GM12801 (cell line): ENCODE data around the gene TEAD3.

Experiments used
- TF ChIP-seq, protein P1 (sequence below): IDR thresholded peaks from one replicate; pipeline ENCODE4 v1.5.1; 2011; ENCODE audit warnings: control low read depth; ENCODE audit not compliant: insufficient read length; ENCODE audit errors: extremely low read depth

The TEAD3 gene

DNA sequence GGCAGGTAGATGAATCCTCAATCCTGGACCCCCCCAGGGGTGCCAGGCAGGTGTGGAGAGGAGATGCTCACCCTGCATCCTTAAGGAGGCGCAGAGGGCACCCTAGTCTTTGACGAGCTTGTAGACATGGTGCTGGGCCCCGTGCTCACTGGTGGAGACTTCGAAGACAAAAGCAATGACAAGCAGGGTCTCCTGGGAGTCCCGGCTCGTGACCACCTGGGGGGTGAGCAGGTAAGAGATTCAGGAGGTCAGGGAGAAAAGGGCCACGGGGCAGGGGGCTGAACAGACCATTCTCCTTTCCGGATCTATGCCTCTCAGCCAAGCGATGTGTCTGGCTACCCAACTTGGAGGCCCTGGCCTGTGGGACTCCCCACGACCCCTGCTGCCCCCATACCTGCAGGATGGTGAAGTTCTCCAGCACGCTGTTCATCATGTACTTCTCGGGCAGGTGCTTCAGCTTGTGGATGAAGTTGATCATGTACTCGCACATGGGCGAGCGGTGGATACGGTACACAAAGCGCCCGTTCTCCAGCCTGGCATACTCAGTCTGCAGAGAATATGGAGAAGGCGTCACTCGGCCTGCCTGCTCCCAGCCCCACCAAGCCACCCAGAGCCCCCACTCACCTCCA is 21.8 kb downstream of the TEAD3 start:
- TF ChIP-seq, protein P1, sequence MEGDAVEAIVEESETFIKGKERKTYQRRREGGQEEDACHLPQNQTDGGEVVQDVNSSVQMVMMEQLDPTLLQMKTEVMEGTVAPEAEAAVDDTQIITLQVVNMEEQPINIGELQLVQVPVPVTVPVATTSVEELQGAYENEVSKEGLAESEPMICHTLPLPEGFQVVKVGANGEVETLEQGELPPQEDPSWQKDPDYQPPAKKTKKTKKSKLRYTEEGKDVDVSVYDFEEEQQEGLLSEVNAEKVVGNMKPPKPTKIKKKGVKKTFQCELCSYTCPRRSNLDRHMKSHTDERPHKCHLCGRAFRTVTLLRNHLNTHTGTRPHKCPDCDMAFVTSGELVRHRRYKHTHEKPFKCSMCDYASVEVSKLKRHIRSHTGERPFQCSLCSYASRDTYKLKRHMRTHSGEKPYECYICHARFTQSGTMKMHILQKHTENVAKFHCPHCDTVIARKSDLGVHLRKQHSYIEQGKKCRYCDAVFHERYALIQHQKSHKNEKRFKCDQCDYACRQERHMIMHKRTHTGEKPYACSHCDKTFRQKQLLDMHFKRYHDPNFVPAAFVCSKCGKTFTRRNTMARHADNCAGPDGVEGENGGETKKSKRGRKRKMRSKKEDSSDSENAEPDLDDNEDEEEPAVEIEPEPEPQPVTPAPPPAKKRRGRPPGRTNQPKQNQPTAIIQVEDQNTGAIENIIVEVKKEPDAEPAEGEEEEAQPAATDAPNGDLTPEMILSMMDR = no peak

DNA sequence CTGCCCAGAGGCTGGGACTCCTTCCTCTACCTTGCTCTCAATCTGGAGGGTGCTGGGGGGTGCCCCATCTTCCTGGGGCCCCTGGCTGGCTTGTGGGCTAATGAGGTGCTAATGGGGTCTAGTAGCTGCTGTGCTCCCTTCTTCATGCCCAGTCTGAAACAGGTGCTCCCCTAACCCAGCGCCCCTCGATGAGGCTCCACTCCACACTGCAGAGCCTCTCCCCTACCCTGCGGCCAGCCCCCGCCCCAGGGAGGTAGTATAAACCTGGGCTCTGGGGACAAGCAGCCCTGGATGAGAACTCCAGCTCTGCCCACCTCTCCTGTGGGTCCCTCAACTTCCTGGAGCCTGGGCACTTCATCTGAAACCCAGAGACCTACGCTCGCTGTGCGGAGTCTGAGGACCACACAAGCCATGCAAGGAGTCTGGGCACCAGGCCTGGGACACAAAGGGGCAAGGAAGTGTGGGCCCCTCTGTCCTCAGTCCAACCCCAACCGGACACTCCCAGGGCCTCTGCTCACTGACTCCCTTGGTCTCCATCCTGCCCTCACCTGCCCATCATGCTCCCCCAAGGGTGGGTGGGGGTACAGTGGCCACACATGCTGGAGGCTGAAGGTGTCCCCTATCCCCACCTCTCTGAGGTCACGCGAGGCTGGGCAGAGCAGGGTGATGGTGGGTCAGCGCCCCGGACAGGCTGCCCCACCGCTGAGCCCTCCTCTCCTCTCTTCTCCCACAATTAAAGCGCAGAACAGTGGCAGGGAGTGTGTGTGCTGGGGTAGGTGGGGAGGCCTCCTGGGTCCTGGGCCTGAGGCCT is 22.5 kb downstream of the TEAD3 start:
- TF ChIP-seq, protein P1 = no peak

DNA sequence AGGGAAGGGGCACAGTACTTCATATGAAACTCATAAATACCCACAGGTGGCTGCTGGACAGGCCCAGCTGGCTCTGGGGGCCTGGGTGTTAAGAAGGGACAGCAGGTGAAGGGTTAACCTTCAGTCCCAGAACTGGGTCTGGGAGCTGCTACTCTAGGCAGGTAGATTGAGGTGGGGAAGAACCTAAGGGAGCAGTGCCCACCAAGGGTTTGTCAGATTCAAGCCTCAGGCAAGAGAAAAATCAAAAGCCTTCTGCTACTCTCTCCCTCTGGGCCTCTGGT is 23.1 kb downstream of the TEAD3 start:
- TF ChIP-seq, protein P1 = no peak

DNA sequence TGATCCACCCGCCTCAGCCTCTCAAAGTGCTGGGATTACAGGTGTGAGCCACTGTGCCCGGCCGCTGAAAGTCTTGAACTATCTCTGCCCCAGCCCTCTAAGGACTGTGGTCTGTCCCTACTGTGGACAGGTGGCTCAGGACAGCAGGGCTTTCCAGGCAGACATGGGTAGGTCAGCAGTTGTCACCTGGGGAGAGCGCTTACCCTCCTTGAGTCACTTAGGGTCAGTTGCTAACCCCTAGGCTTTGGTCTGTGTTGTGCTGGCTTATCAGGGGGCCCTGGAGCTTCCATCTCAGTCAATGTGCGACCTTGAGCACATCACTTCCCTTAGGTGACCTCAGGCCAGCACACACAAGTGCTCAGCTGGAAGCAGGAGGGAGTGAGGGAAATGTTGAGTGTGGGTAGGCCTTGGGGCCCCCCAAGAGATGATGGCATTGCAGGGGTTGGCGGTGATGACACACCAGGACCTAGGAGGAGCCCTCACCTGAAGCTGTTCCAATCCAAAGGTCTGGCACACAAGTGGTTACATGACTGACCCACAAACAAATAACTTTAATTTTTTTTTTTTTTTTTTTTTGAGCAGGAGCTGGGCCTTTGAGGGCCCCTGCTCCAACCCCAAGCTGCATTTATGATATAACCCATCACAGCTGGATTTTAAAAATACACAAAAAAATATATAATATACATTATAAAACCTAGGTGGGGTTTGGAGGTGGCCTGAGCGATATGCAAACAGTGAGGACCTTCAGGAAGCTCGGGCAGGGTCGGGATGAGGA is 23.6 kb downstream of the TEAD3 start:
- TF ChIP-seq, protein P1 = no peak

DNA sequence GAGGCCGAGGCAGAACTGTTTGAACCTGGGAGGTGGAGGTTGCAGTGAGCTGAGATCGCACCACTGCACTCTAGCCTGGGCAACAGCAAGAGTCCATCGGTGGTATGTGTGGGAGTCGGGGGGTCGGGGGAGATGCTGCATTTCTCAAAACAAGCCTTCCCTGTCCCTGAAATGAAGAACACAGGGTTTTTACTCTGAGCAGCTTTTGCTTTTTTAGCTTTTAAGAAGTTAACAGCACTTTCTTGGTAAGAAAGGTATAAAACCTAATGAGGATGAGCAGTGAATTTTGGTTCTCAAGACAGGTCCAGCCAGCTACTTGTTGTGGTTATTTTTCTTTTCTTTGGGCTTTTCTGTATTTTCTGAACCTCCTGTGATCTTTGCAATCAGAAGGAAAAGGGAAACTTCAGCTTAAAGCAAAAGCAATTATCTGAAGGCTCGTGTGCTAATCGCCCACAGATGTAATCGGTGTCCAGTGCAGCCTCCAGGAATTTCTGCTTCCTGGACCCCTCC is 25.0 kb downstream of the TEAD3 start:
- TF ChIP-seq, protein P1 = no peak

DNA sequence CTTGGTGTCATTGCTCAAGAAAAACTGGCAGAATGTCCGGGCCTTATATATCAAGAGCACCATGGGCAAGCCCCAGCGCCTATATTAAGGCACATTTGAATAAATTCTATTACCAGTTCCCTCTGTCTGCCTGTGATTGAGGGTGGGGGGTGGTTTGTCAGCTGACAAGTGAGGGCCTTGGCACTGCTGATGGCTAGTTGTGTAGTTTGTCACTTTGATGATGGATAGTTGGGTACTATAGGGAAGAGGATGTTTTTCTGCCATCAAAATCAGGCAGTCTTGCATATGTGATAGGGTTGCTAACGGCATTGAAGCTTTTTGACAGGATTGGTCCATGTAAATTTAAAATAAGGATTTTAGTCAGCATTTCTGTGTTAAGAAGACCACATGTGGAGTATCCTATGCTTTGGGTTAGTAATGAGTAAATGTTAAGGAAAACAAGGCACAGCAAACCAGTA is 26.2 kb downstream of the TEAD3 start:
- TF ChIP-seq, protein P1 = no peak
